Subcutaneous adipose tissue (tissue), 4 donors: Measurements from ENCODE around the gene RHOT1. TPM values are rescaled to one million over a fixed set of nuclear protein-coding genes. Genes with fewer than 3 reads are reported as not detected.

Experiments
- CTCF ChIP-seq: fragments of 450-650 bp; IDR thresholded peaks from one replicate; pipeline ENCODE4 v1.5.1; 2016; ENCODE audit warnings: low read depth, mild to moderate bottlenecking, control low read depth, antibody characterized with exemption, moderate library complexity
- total RNA-seq, 4 donors: library from RNA; depleted of rRNA; stranded (reverse); fragments of >200 nt; gene quantifications; one replicate each; pipeline ENCODE4 v1.1.0, GENCODE V29; 2016

RHOT1 gene
- total RNA-seq, 4 donors from 2014 or later: 56.6 to 112 (median 67.5) TPM

DNA sequence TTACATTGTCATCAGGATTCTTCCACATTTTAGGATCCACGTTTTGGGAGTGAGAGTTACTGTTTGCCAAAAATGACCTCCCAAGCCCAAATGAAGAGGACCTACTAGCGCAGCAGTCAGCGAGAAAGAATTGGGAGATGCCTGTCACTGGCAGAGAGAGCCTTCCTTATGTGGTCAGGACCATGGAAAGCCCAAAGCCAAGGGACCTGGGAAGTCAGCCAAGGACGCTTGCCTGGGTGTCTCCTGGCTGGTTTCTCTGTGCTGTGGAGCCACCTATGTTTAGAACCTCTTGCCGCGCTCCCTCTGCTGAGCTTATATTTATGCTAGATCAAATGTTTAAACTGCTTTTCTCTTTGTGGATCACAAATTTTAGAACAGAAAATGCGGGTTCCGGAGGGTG, 98.4 kb downstream of the RHOT1 start:
- no peak for TF ChIP-seq CTCF

GRCh38 chr17:32241640-32242039, 99.3 kb downstream of the RHOT1 start:
- TF ChIP-seq CTCF: no peak

DNA sequence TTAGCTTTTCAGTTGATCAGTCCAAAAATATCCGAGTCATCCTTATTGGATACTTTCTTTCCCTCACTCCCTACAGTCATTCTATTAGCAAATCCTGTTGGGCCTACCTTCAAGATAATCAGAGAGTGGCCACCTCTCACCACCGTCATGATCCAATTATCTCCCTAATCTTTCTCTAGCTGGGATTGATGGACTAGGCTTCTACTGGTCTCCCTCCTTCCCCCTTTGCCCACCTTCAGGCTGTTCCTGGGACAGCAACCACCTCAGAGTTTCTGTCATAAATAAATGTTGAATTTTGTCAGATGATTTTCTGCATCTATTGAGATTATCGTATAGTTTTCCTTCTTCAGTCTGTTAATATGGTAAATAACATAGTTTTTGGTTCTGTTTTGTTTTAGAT, 107.2 kb downstream of the RHOT1 start:
- no peak for TF ChIP-seq CTCF

DNA sequence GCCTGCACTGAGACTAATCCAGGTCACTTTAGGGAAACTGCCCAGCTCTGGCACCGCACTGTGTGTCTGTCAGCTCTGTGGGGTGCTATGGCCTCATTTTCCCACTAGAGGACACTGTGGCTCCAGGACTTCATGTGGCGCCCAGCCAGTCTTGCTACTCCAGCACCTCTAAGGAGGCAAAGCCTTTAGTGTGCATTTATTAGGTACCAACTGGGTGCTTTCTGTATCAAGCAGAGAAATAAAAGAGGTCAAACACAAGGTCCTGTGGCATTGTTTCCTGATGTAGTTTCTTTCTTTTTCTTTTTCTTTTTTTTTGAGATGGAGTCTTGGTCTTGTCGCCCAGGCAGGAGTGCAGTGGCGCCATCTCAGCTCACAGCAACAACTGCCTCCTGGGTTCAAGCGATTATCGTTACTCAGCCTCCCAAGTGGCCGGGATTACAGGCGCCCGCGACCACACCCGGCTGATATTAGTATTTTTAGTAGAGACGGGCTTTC, 110.9 kb downstream of the RHOT1 start:
- no peak for TF ChIP-seq CTCF

GRCh38 chr17:32256012-32256700, 113.9 kb downstream of the RHOT1 start:
- TF ChIP-seq CTCF: no peak

DNA sequence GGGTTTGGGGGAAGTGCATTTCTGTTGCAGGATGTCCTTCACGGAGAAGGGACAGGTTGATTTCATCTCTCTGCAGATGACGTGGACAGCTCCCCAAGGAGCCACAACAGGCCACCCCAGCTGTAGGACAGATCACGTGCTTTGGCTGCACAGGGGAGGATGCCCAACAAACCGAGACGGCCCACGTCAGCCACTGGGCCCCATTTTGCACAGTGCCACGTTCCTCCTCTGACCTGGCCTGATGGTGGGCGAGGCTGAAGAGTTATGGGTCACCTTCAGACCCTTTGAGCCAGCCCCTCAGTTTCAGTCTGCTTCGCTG, 114.4 kb downstream of the RHOT1 start:
- no peak for TF ChIP-seq CTCF

DNA sequence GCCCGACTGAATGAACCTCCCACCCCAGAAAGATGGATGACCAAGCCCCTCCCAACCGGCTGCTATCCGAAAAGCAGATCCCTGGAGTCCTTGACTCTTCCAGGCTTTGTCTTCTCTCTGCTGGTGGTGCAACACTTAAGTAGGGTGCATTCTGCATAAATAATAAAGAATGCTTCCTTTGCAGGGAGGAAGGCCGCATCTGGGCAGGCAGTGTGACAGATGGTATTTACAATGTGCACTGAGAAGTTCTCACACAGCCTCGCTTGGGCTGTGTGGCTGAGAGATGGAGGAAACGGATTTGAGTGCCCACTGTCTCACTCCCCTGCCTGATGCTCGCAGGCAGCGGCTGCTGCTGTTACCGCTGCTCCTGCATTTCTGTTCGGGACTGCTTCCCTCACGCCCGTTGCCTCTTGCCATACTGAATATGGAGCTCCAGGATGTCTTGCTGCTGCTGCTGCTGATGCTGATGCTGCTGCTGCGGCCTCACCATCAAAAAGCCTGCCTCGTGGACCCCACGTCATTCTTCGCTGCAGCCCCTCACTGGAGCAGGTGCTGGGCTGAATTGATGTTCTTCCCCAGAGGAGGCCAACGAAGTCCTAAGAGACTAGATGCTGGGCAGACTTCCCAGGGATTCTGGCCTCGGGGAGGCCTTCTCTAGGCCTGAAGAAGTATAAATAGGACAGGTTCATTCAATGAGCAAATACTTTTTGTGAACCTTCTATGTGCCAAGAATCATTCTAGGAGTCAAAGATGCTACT, 116.3 kb downstream of the RHOT1 start:
- no peak for TF ChIP-seq CTCF
